GM12878 (cell line): Measurements from ENCODE around the gene HMGN1. TPM values are rescaled to one million over a fixed set of nuclear protein-coding genes. Genes with fewer than 3 reads are reported as not detected.

ENCODE experiments used
- ATAC-seq: fragments of 200-7000 bp; cut with Tn5 transposase; 3 replicates; pipeline ENCODE4 v1.9.1; 2020; ENCODE audit warnings: mild to moderate bottlenecking, moderate library complexity
- BruUV-seq: library from RNA; stranded (reverse); fragments of 400-500 nt; replicated peaks from 2 replicates; lab custom pipeline; 2021; lab: Mats Ljungman, UMichigan
- CTCF ChIA-PET: fragments of 300-600 bp; sonication (Branson Sonifier 250); formaldehyde crosslinking; extraction: SDS; loops from one replicate; lab custom pipeline; 2021; ENCODE audit warnings: inconsistent platforms; lab: Yijun Ruan, JAX
- POLR2A ChIA-PET: fragments of 350-600 bp; formaldehyde crosslinking; extraction: SDS; loops from one replicate; lab custom pipeline; 2021; ENCODE audit warnings: inconsistent platforms; lab: Charles Lee
- RAD21 ChIA-PET: fragments of 300-600 bp; sonication (Branson Sonifier 250); formaldehyde crosslinking; loops from one replicate; lab custom pipeline; 2023; ENCODE audit warnings: antibody characterized with exemption; ENCODE audit not compliant: unreplicated experiment; lab: Charles Lee
- SMC1A ChIA-PET: fragments of 300-600 bp; sonication (Branson Sonifier 250); formaldehyde crosslinking; loops from one replicate; lab custom pipeline; 2023; ENCODE audit not compliant: unreplicated experiment, uncharacterized antibody; lab: Charles Lee
- DNase-seq: peaks from one replicate; pipeline ENCODE4 v3.0.0-alpha.2; 2011; ENCODE audit warnings: low read depth, low spot score
- FAIRE-seq: peaks from 3 replicates; lab custom pipeline; 2011; peaks lifted over from hg19 to GRCh38; lab: Jason Lieb, UNC
- H2AFZ ChIP-seq: 2 replicates; pipeline ENCODE4 v1.6.0; 2011; ENCODE audit warnings: low read depth, low read length, control low read depth; ENCODE audit not compliant: control insufficient read depth
- H3K27ac ChIP-seq: 2 replicates; pipeline ENCODE4 v1.5.1; 2011; ENCODE audit warnings: control low read depth; ENCODE audit not compliant: control insufficient read depth, insufficient read depth
- H3K27me3 ChIP-seq, 2 experiments: replicated peaks in 1 of 2; 2 replicates each; pipeline versions ENCODE4 v1.6.0 to v1.6.1; 2011; ENCODE audit warnings: low read length in 1 of 2; ENCODE audit not compliant: control insufficient read depth in 2 of 2, insufficient read depth in 2 of 2
- H3K36me3 ChIP-seq, 2 experiments: 2 replicates each; pipeline ENCODE4 v1.5.1; 2011; ENCODE audit warnings: low read length in 1 of 2; ENCODE audit not compliant: control insufficient read depth in 2 of 2, insufficient read depth in 2 of 2
- H3K4me1 ChIP-seq: 2 replicates; pipeline ENCODE4 v1.6.1; 2011; ENCODE audit warnings: mild to moderate bottlenecking, low read length, moderate library complexity, mixed read lengths; ENCODE audit not compliant: control insufficient read depth, insufficient read depth
- H3K4me2 ChIP-seq: 2 replicates; pipeline ENCODE4 v1.6.0; 2011; ENCODE audit warnings: control low read depth; ENCODE audit not compliant: control insufficient read depth, insufficient read depth
- H3K4me3 ChIP-seq: fragments of 200-600 bp; sonication (generic); 2 replicates; pipeline ENCODE4 v1.5.1; 2016
- H3K79me2 ChIP-seq: 2 replicates; pipeline ENCODE4 v1.6.0; 2011; ENCODE audit warnings: low read length; ENCODE audit not compliant: control insufficient read depth, insufficient read depth
- H3K9ac ChIP-seq: 2 replicates; pipeline ENCODE4 v1.8.0; 2011; ENCODE audit warnings: low read length, control low read depth, mixed read lengths; ENCODE audit not compliant: control insufficient read depth, insufficient read depth
- H3K9me3 ChIP-seq: replicated peaks from 3 replicates; pipeline ENCODE4 v1.5.1; 2011; ENCODE audit warnings: mild to moderate bottlenecking, low read length; ENCODE audit not compliant: control insufficient read depth, insufficient read depth
- H4K20me1 ChIP-seq: 2 replicates; pipeline ENCODE4 v1.6.0; 2011; ENCODE audit not compliant: control insufficient read depth, insufficient read depth
- CHD2 ChIP-seq: IDR thresholded peaks from 2 replicates; pipeline ENCODE4 v1.6.1; 2011; ENCODE audit warnings: low read depth, low read length, improper control_type of control experiment, borderline replicate concordance
- DPF2 ChIP-seq: fragments of 450-650 bp; IDR thresholded peaks from 2 replicates; pipeline ENCODE4 v1.6.1; 2017; ENCODE audit warnings: mild to moderate bottlenecking
- ELK1 ChIP-seq: IDR thresholded peaks from 2 replicates; pipeline ENCODE4 v1.6.1; 2012; ENCODE audit warnings: low read depth, low read length, improper control_type of control experiment
- IKZF1 ChIP-seq: fragments of 450-650 bp; conservative IDR thresholded peaks from 2 replicates; pipeline ENCODE4 v1.6.1; 2017; ENCODE audit warnings: antibody characterized with exemption, mild to moderate bottlenecking
- LARP7 ChIP-seq: fragments of 450-650 bp; IDR thresholded peaks from 2 replicates; pipeline ENCODE4 v1.6.1; 2017; ENCODE audit warnings: mild to moderate bottlenecking
- NRF1 ChIP-seq: conservative IDR thresholded peaks from 2 replicates; pipeline ENCODE4 v1.6.1; 2011; ENCODE audit warnings: mild to moderate bottlenecking, low read depth, low read length, improper control_type of control experiment
- POLR2A ChIP-seq: IDR thresholded peaks from 2 replicates; pipeline ENCODE4 v1.6.1; 2011; ENCODE audit warnings: low read depth, mild to moderate bottlenecking, low read length
- TAF1 ChIP-seq: IDR thresholded peaks from 2 replicates; pipeline ENCODE4 v1.6.1; 2011; ENCODE audit warnings: mild to moderate bottlenecking, low read depth, low read length, borderline replicate concordance
- YY1 ChIP-seq: IDR thresholded peaks from 2 replicates; pipeline ENCODE4 v1.6.1; 2011; ENCODE audit warnings: low read depth, mild to moderate bottlenecking, low read length
- WGBS: methylation state at CpG from one replicate; pipeline ENCODE4 v1.1.6; 2016; ENCODE audit warnings: low lambda C conversion rate; ENCODE audit not compliant: insufficient replicate concordance, insufficient coverage; ENCODE audit errors: missing lambda C conversion rate; 5-methylcytosine and 5-hydroxymethylcytosine counted together
- in situ Hi-C: fragments of 300-500 bp; cut with MboI; formaldehyde crosslinking; loops from 9 replicates; pipeline ENCODE4 v1.14.3; 2018; ENCODE audit warnings: mixed read lengths
- intact Hi-C: fragments of 100-400 bp; cut with micrococcal nuclease; formaldehyde crosslinking; loops from one replicate; pipeline ENCODE4 v1.14.2; 2022; ENCODE audit not compliant: unreplicated experiment
- polyA plus RNA-seq, 11 experiments: library from polyadenylated mRNA; depleted of rRNA in 4 of 11; unstranded in 6 of 11; stranded (reverse) in 5 of 11; fragments of >200 nt; fragmentation: Nextera tagmentation in 4 of 11; fragmentation: Illumina TruSeq in 1 of 11; extraction: Ambion mirVana in 4 of 11; extraction: Trizol in 1 of 11; gene quantifications; 1 replicate in 1 of 11; 2 replicates in 10 of 11; pipeline versions ENCODE4 v1.2.1 to v1.2.3, GENCODE V29; 2011 to 2016; ENCODE audit warnings: inconsistent platforms in 2 of 11, missing spikeins in 2 of 11, low read depth in 1 of 11
- total RNA-seq, 4 experiments: library from RNA; depleted of rRNA in 3 of 4; stranded (reverse); fragments of >200 nt in 3 of 4; fragmentation: Illumina TruSeq in 1 of 4; extraction: Trizol in 1 of 4; gene quantifications; 2 replicates each; pipeline versions ENCODE4 v1.2.1 to v1.2.3, GENCODE V29; 2013 to 2021
- TF ChIP-seq, protein P1 (sequence below): IDR thresholded peaks from 2 replicates; pipeline ENCODE4 v1.6.1; 2012; ENCODE audit warnings: low read depth, low read length, improper control_type of control experiment

Gene HMGN1
- total and polyA plus RNA-seq, 10 of the 15 experiments (the other 5 are each of a cell fraction or from before 2014, with no cell fraction given) = 120 to 798 (median 396) TPM

DNA sequence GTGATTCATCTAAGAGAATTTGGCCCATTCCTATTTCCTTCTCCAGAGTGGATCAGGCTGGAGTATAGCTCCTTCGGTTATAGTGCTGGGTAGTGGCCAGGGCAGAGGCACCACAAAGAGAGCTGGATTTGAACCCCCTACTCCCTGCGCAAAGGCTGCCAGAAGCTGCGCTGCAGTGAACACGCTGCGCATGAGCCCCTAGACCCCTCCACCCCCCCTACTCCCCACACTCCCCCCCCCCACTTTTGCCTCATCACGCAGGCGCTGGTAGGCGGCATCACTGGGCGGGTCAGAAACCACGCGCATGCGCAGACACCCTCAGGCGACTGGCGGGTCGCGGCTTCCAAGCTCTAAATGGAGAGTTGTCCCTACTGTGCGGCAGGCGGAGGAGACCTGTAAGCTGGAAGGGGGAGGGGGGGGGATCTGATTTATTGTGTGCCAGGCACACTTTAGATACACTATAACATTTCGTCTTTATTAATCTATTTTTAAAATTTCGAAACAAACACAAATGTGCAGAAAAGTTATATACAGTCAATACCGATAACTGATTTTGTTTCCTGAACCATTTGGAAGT, 38.7 kb upstream of the HMGN1 start:
- peak overlapping the region; percentile 71 for H3K4me3 ChIP-seq
- peak; percentile 44 for FAIRE-seq
- H3K27me3 ChIP-seq = no peaks in the 10 kb centered on the region
- peak overlapping the region; percentile 71 for H3K27ac ChIP-seq
- H2AFZ ChIP-seq = peak overlapping the region; percentile 91
- TF ChIP-seq NRF1 (peak; percentile 68), TAF1 (peak; percentile 63; the same call in 1 of the 2 replicates), ELK1 (no peak), DPF2 (0 out of 2 replicates have a peak, but pooled peaks have one; percentile 19), CHD2 (peak; percentile 41; the same call in 1 of the 2 replicates), IKZF1 (peak; percentile 24; the same call in 1 of the 2 replicates), POLR2A (peak; percentile 61), YY1 (0 out of 2 replicates have a peak, but pooled peaks have one; percentile 13), LARP7 (no peak)
- TF ChIP-seq, protein P1, sequence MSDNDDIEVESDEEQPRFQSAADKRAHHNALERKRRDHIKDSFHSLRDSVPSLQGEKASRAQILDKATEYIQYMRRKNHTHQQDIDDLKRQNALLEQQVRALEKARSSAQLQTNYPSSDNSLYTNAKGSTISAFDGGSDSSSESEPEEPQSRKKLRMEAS = peak; percentile 34; the same call in 1 of the 2 replicates
- ChIA-PET CTCF (interaction anchor here (0.7 to 1.7 kb wide), 16 partner anchors 12 to 882 kb away, joined by 3 to 23 read pairs (median 4); partner anchors contain the start of genes BRWD1 and HMGN1), SMC1A (interaction anchor here (0.6 to 1.6 kb wide), 19 partner anchors 12 to 415 kb away, joined by 3 to 6 read pairs (median 3); partner anchors contain the start of gene HMGN1), RAD21 (interaction anchor here (0.6 to 1.6 kb wide), 14 partner anchors 14 to 248 kb away, joined by 3 to 10 read pairs (median 4); partner anchors contain the start of genes HMGN1 and PSMG1), POLR2A (interaction anchor here (0.6 to 1.1 kb wide), 7 partner anchors 35 to 652 kb away, joined by 3 to 12 read pairs (median 5); partner anchors contain the start of genes BRWD1, HMGN1 and PSMG1)
- peak; percentile 74 for ATAC-seq
- peaks cover 3 to 6% of the 10 kb centered on the region in 2 experiments for H3K36me3 ChIP-seq
- WGBS = 3% methylated on average over 19 of the region's 21 CpGs
- H3K4me1 ChIP-seq = peaks cover 9% of the 10 kb centered on the region
- H3K9me3 ChIP-seq = no peaks in the 10 kb centered on the region
- H3K4me2 ChIP-seq = peak overlapping the region; percentile 91
- DNase-seq = peak; percentile 43
- H3K79me2 ChIP-seq = peaks cover 17% of the 10 kb centered on the region
- intact Hi-C loops (loop anchor here (2.0 to 5.0 kb wide), 3 partner anchors 39 to 205 kb away; partner anchors contain the start of genes BRWD1, HMGN1 and PSMG1), in situ Hi-C loops (loop anchor here (5.0 kb wide), 1 partner anchor 205 kb away; the partner anchor contains the start of gene PSMG1)
- BruUV-seq = no TSS peak
- H4K20me1 ChIP-seq = no peaks in the 10 kb centered on the region
- H3K9ac ChIP-seq = peak overlapping the region; percentile 63
